ENCODE results near the gene SDHB. TPM values are rescaled to one million over a fixed set of nuclear protein-coding genes. Genes with fewer than 3 reads are reported as not detected.

Gene SDHB
- total RNA-seq, 1 donor from 2014 or later: 46.3 TPM

- peak overlapping the region; percentile 29 for H3K27ac Mint-ChIP-seq
- peaks cover 3% of the 10 kb centered on the region for H3K4me1 Mint-ChIP-seq (ENCODE audit: low read depth)
- no peak for DNase-seq (ENCODE audit: low spot score, unreplicated experiment)
Observed at GRCh38 chr1:16972189-16972895, 81.5 kb downstream of the SDHB start.

GRCh38 chr1:16971341-16972188 lies 82.3 kb downstream of the SDHB start:
- no peak for DNase-seq (ENCODE audit: low spot score, unreplicated experiment)
- Mint-ChIP-seq H3K4me1 (ENCODE audit: low read depth) (peaks cover 3% of the 10 kb centered on the region), H3K4me3 (ENCODE audit: low read depth) (no peak overlapping the region), H3K36me3 (ENCODE audit: insufficient read depth) (peaks cover 6% of the 10 kb centered on the region), H3K27me3 (no peaks in the 10 kb centered on the region), H3K27ac (peak overlapping the region; percentile 29), H3K9me3 (ENCODE audit: low read depth) (no peaks in the 10 kb centered on the region)
- no peak for TF ChIP-seq CTCF (IDR thresholded peaks at IDR 0.05; ENCODE audit: unreplicated experiment)

More at GRCh38 chr1:16972189-16972895, 81.5 kb downstream of the SDHB start:
- H3K27me3 Mint-ChIP-seq: no peaks in the 10 kb centered on the region
- H3K36me3 Mint-ChIP-seq (ENCODE audit: insufficient read depth): peaks cover 3% of the 10 kb centered on the region
- no peaks in the 10 kb centered on the region for H3K9me3 Mint-ChIP-seq (ENCODE audit: low read depth)
- TF ChIP-seq CTCF (IDR thresholded peaks at IDR 0.05; ENCODE audit: unreplicated experiment): no peak
- H3K4me3 Mint-ChIP-seq (ENCODE audit: low read depth): no peak overlapping the region

- no peaks in the 10 kb centered on the region for H3K9me3 Mint-ChIP-seq (ENCODE audit: low read depth)
- peaks cover 6% of the 10 kb centered on the region for H3K36me3 Mint-ChIP-seq (ENCODE audit: insufficient read depth)
- TF ChIP-seq CTCF (IDR thresholded peaks at IDR 0.05; ENCODE audit: unreplicated experiment): no peak
- no peak for DNase-seq (ENCODE audit: low spot score, unreplicated experiment)
- no peak overlapping the region for H3K4me3 Mint-ChIP-seq (ENCODE audit: low read depth)
- H3K4me1 Mint-ChIP-seq (ENCODE audit: low read depth): peaks cover 3% of the 10 kb centered on the region
- no peaks in the 10 kb centered on the region for H3K27me3 Mint-ChIP-seq
- H3K27ac Mint-ChIP-seq: no peak overlapping the region
Observed at GRCh38 chr1:16970132-16970910, 83.5 kb downstream of the SDHB start.

GRCh38 chr1:16969651-16970050 lies 84.2 kb downstream of the SDHB start:
- H3K36me3 Mint-ChIP-seq (ENCODE audit: insufficient read depth): peaks cover 6% of the 10 kb centered on the region
- H3K9me3 Mint-ChIP-seq (ENCODE audit: low read depth): no peaks in the 10 kb centered on the region
- no peak overlapping the region for H3K4me3 Mint-ChIP-seq (ENCODE audit: low read depth)
- H3K27ac Mint-ChIP-seq: no peak overlapping the region
- H3K4me1 Mint-ChIP-seq (ENCODE audit: low read depth): peaks cover 3% of the 10 kb centered on the region
- no peak for DNase-seq (ENCODE audit: low spot score, unreplicated experiment)
- TF ChIP-seq CTCF (IDR thresholded peaks at IDR 0.05; ENCODE audit: unreplicated experiment): no peak
- no peaks in the 10 kb centered on the region for H3K27me3 Mint-ChIP-seq

- DNase-seq (ENCODE audit: low spot score, unreplicated experiment): no peak
- TF ChIP-seq CTCF (IDR thresholded peaks at IDR 0.05; ENCODE audit: unreplicated experiment): no peak
- Mint-ChIP-seq H3K4me1 (ENCODE audit: low read depth) (peaks cover 3% of the 10 kb centered on the region), H3K4me3 (ENCODE audit: low read depth) (no peak overlapping the region), H3K27me3 (no peaks in the 10 kb centered on the region), H3K36me3 (ENCODE audit: insufficient read depth) (peaks cover 6% of the 10 kb centered on the region), H3K9me3 (ENCODE audit: low read depth) (no peaks in the 10 kb centered on the region), H3K27ac (no peak overlapping the region)
Observed at GRCh38 chr1:16969057-16969611, 84.7 kb downstream of the SDHB start.
